Endothelial cell of umbilical vein (primary cell): ENCODE measurements around the gene PPP2R3B.

Source experiments
- EZH2 ChIP-seq: IDR thresholded peaks from 2 replicates; pipeline ENCODE4 v1.6.1; 2012; ENCODE audit warnings: borderline replicate concordance, low read depth, mild to moderate bottlenecking, moderate library complexity, low read length, inconsistent platforms; ENCODE audit not compliant: severe bottlenecking
- JUN ChIP-seq: IDR thresholded peaks from 2 replicates; pipeline ENCODE4 v1.6.1; 2011; ENCODE audit warnings: borderline replicate concordance, low read depth; ENCODE audit not compliant: insufficient read length, insufficient read depth
- POLR2A ChIP-seq: IDR thresholded peaks from 2 replicates; pipeline ENCODE4 v1.6.1; 2012; ENCODE audit warnings: low read depth, mild to moderate bottlenecking, control low read depth, low read length
- POLR2AphosphoS5 ChIP-seq: IDR thresholded peaks from 2 replicates; pipeline ENCODE4 v1.6.1; 2012; ENCODE audit warnings: low read depth, mild to moderate bottlenecking, control low read depth, low read length, moderate library complexity; ENCODE audit not compliant: insufficient read depth
- TF ChIP-seq, protein P1 (sequence below), 2 donors: IDR thresholded peaks; 1 replicate in 1 of 2; 2 replicates in 1 of 2; pipeline ENCODE4 v1.5.1; 2011; ENCODE audit warnings: low read length in 2 of 2, mild to moderate bottlenecking in 2 of 2, moderate library complexity in 2 of 2, control low read depth in 1 of 2, inconsistent platforms in 1 of 2, low read depth in 1 of 2; ENCODE audit not compliant: insufficient read depth in 1 of 2; ENCODE audit errors: extremely low read depth in 1 of 2

DNA sequence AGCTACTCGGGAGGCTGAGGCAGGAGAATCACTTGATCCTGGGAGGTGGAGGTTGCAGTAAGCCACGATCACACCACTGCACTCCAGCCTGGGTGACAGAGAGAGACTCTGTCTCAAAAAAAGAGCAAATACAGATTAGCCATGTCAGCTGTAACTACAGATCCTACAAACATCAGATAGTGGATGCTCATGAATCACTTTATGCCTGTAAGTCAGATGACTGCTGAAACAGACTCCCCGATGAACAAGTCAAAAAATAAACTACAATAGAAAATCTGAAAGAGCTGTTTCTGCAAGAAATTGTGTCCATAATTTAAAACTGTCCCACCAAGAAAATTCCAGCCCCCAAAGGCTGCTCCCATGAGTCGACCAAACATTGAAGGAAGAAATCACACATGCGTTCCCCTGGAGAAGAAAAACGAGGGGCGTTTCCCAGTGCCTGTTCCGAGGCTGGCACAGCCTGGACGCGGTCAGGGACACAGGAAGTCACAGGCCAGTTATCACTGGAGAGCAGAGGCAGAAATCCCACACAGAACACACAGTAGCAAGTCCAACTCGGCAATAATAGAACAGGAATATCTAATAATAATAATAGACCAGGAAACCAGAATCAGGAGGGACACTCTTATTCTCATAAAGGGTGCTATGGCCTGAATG, 38.1 kb downstream of the PPP2R3B start:
- TF ChIP-seq, protein P1, sequence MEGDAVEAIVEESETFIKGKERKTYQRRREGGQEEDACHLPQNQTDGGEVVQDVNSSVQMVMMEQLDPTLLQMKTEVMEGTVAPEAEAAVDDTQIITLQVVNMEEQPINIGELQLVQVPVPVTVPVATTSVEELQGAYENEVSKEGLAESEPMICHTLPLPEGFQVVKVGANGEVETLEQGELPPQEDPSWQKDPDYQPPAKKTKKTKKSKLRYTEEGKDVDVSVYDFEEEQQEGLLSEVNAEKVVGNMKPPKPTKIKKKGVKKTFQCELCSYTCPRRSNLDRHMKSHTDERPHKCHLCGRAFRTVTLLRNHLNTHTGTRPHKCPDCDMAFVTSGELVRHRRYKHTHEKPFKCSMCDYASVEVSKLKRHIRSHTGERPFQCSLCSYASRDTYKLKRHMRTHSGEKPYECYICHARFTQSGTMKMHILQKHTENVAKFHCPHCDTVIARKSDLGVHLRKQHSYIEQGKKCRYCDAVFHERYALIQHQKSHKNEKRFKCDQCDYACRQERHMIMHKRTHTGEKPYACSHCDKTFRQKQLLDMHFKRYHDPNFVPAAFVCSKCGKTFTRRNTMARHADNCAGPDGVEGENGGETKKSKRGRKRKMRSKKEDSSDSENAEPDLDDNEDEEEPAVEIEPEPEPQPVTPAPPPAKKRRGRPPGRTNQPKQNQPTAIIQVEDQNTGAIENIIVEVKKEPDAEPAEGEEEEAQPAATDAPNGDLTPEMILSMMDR (IDR thresholded peaks at IDR 0.05; ENCODE audit: extremely low read depth in 1 of 2, insufficient read depth in 1 of 2, low read depth in 1 of 2, low read length in 2 of 2): no peak
- TF ChIP-seq POLR2AphosphoS5 (no peak), POLR2A (no peak), JUN (no peak), EZH2 (no peak)
